OCI-LY7 (cell line): ENCODE data around the gene FMNL2. TPM values are rescaled to one million over a fixed set of nuclear protein-coding genes. Genes with fewer than 3 reads are reported as not detected.

ENCODE experiments used
- BruUV-seq: library from RNA; stranded (reverse); fragments of 400-500 nt; replicated peaks from 2 replicates; lab custom pipeline; 2021; lab: Mats Ljungman, UMichigan
- CTCF ChIA-PET: fragments of 300-600 bp; sonication (Branson Sonifier 250); formaldehyde crosslinking; loops from one replicate; lab custom pipeline; 2022; ENCODE audit warnings: antibody characterized with exemption; ENCODE audit not compliant: unreplicated experiment; lab: Charles Lee
- POLR2A ChIA-PET: fragments of 300-600 bp; sonication (Branson Sonifier 250); formaldehyde crosslinking; loops from one replicate; lab custom pipeline; 2022; ENCODE audit warnings: antibody characterized with exemption; lab: Charles Lee
- DNase-seq: peaks from one replicate; pipeline ENCODE4 v3.0.0-alpha.2; 2015; ENCODE audit warnings: low spot score
- H2AFZ ChIP-seq: fragments of 200-600 bp; sonication (generic), shearing (Covaris generic); 2 replicates; pipeline ENCODE4 v1.6.1; 2014; ENCODE audit warnings: mild to moderate bottlenecking, antibody characterized with exemption, low read length, moderate library complexity
- H3K27ac ChIP-seq: fragments of 200-600 bp; sonication (generic); 2 replicates; pipeline ENCODE4 v1.5.1; 2014; ENCODE audit warnings: mixed run types, low read depth, mild to moderate bottlenecking, moderate library complexity, low read length, inconsistent platforms; ENCODE audit not compliant: poor library complexity, severe bottlenecking
- H3K36me3 ChIP-seq: fragments of 200-600 bp; sonication (generic); 2 replicates; pipeline ENCODE4 v1.6.1; 2014; ENCODE audit warnings: mild to moderate bottlenecking, antibody characterized with exemption, low read length, moderate library complexity, mixed read lengths; ENCODE audit not compliant: insufficient read depth
- H3K4me1 ChIP-seq: fragments of 200-600 bp; sonication (generic); 2 replicates; pipeline ENCODE4 v1.5.1; 2014; ENCODE audit warnings: mild to moderate bottlenecking, low read length; ENCODE audit not compliant: insufficient read depth, poor library complexity, severe bottlenecking
- H3K4me2 ChIP-seq: fragments of 200-600 bp; sonication (generic); 2 replicates; pipeline ENCODE4 v1.6.1; 2014; ENCODE audit warnings: mild to moderate bottlenecking, low read length
- H3K4me3 ChIP-seq: fragments of 200-600 bp; sonication (generic); 2 replicates; pipeline ENCODE4 v1.5.1; 2014; ENCODE audit warnings: mild to moderate bottlenecking, low read depth, low read length; ENCODE audit not compliant: poor library complexity, severe bottlenecking
- H3K79me2 ChIP-seq: fragments of 200-600 bp; sonication (generic); 2 replicates; pipeline ENCODE4 v1.6.1; 2016; ENCODE audit warnings: low read depth, mild to moderate bottlenecking, low read length, moderate library complexity, mixed read lengths; ENCODE audit not compliant: insufficient read depth
- H3K9me2 ChIP-seq: fragments of 200-600 bp; sonication (generic); 2 replicates; pipeline ENCODE4 v1.6.1; 2016; ENCODE audit warnings: mild to moderate bottlenecking, low read length, mixed read lengths; ENCODE audit not compliant: insufficient read depth
- H3K9me3 ChIP-seq: fragments of 200-600 bp; sonication (generic); 2 replicates; pipeline ENCODE4 v1.6.1; 2014; ENCODE audit warnings: mild to moderate bottlenecking, mixed run types, low read length, mixed read lengths
- H4K20me1 ChIP-seq: fragments of 200-600 bp; sonication (generic); 2 replicates; pipeline ENCODE4 v1.6.1; 2014; ENCODE audit warnings: mild to moderate bottlenecking, antibody characterized with exemption, low read length, moderate library complexity, mixed read lengths; ENCODE audit not compliant: insufficient read depth
- EZH2phosphoT487 ChIP-seq: fragments of 200-600 bp; sonication (generic); IDR thresholded peaks from 2 replicates; pipeline ENCODE4 v1.6.1; 2018; ENCODE audit warnings: low read depth, borderline replicate concordance, mild to moderate bottlenecking, mixed run types, antibody characterized with exemption, low read length, moderate library complexity, mixed read lengths
- intact Hi-C: fragments of 100-400 bp; cut with micrococcal nuclease; formaldehyde crosslinking; loops from one replicate; pipeline ENCODE4 v1.10.0; 2022; ENCODE audit not compliant: unreplicated experiment
- total RNA-seq, 2 experiments: library from RNA; depleted of rRNA in 1 of 2; stranded (reverse); fragments of >200 nt in 1 of 2; shearing (Covaris generic) in 1 of 2; gene quantifications; 2 replicates each; pipeline ENCODE4 v1.2.3, GENCODE V29; 2014 to 2022
- TF ChIP-seq, protein P1 (sequence below): fragments of 200-600 bp; sonication (generic); conservative IDR thresholded peaks from 2 replicates; pipeline ENCODE4 v1.5.1; 2014; ENCODE audit warnings: mild to moderate bottlenecking, antibody characterized with exemption, low read length, moderate library complexity, mixed read lengths

The FMNL2 gene
- total RNA-seq, 2 experiments from 2014 or later = 0.03 to 0.21 TPM

DNA sequence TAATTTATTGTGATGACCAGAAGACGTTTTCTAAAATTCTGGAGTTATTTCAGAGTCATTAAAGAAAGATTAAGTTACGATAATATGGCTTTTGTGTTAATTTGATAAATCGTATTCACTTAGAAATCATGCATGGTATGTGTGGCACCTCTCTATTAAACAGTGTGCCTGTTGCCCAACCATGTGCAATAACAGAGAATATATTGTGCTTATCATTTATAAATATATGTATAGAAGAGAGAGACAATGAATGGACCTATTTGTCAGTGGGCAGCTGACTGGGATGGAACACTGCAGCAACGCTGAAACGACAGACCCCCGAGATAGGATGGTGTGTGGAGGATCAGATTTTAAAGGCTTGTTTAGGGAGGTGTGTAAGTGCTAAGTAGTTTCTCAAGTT, 172.9 kb downstream of the FMNL2 start:
- H3K4me1 ChIP-seq = no peaks in the 10 kb centered on the region
- intact Hi-C loops = no loop called here
- H3K79me2 ChIP-seq = no peaks in the 10 kb centered on the region
- POLR2A ChIA-PET = no interaction called here
- no peaks in the 10 kb centered on the region for H3K9me3 ChIP-seq
- H4K20me1 ChIP-seq = no peaks in the 10 kb centered on the region
- H3K4me3 ChIP-seq = no peak overlapping the region
- H3K36me3 ChIP-seq = no peaks in the 10 kb centered on the region
- DNase-seq = no peak
- CTCF ChIA-PET = no interaction called here
- no peak overlapping the region for H3K27ac ChIP-seq
- H3K4me2 ChIP-seq = no peak overlapping the region
- H3K9me2 ChIP-seq = no peaks in the 10 kb centered on the region
- H2AFZ ChIP-seq = no peak overlapping the region
- no peak for TF ChIP-seq EZH2phosphoT487
- TF ChIP-seq, protein P1, sequence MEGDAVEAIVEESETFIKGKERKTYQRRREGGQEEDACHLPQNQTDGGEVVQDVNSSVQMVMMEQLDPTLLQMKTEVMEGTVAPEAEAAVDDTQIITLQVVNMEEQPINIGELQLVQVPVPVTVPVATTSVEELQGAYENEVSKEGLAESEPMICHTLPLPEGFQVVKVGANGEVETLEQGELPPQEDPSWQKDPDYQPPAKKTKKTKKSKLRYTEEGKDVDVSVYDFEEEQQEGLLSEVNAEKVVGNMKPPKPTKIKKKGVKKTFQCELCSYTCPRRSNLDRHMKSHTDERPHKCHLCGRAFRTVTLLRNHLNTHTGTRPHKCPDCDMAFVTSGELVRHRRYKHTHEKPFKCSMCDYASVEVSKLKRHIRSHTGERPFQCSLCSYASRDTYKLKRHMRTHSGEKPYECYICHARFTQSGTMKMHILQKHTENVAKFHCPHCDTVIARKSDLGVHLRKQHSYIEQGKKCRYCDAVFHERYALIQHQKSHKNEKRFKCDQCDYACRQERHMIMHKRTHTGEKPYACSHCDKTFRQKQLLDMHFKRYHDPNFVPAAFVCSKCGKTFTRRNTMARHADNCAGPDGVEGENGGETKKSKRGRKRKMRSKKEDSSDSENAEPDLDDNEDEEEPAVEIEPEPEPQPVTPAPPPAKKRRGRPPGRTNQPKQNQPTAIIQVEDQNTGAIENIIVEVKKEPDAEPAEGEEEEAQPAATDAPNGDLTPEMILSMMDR = no peak
- BruUV-seq = no TSS peak

DNA sequence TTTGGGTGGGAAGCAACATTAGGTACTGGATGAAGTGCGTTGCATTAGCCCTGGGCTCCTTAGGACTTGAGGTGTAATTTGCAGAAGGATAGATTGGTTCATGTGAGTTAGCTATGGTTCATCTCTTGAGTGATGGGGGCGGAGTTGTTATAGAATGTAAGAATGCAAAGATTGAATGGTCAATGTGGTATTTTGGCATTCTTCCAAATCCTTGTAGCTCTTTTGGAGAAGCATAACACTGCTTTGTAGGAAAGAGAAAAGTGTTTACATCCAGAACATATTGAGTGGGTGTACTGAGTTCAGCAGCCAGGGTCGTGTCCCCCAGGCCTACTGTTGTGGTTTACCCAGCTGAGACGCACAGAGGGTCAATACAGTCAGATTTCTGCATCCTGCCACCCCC, 173.5 kb downstream of the FMNL2 start:
- no peak overlapping the region for H3K27ac ChIP-seq
- no peaks in the 10 kb centered on the region for H3K4me1 ChIP-seq
- no peaks in the 10 kb centered on the region for H3K79me2 ChIP-seq
- H3K9me3 ChIP-seq = no peaks in the 10 kb centered on the region
- no peaks in the 10 kb centered on the region for H3K9me2 ChIP-seq
- H4K20me1 ChIP-seq = no peaks in the 10 kb centered on the region
- no TSS peak for BruUV-seq
- no peak overlapping the region for H2AFZ ChIP-seq
- intact Hi-C loops = no loop called here
- H3K36me3 ChIP-seq = no peaks in the 10 kb centered on the region
- POLR2A ChIA-PET = no interaction called here
- no peak for DNase-seq
- CTCF ChIA-PET = no interaction called here
- TF ChIP-seq EZH2phosphoT487 = no peak
- TF ChIP-seq, protein P1 = no peak
- no peak overlapping the region for H3K4me2 ChIP-seq
- no peak overlapping the region for H3K4me3 ChIP-seq

DNA sequence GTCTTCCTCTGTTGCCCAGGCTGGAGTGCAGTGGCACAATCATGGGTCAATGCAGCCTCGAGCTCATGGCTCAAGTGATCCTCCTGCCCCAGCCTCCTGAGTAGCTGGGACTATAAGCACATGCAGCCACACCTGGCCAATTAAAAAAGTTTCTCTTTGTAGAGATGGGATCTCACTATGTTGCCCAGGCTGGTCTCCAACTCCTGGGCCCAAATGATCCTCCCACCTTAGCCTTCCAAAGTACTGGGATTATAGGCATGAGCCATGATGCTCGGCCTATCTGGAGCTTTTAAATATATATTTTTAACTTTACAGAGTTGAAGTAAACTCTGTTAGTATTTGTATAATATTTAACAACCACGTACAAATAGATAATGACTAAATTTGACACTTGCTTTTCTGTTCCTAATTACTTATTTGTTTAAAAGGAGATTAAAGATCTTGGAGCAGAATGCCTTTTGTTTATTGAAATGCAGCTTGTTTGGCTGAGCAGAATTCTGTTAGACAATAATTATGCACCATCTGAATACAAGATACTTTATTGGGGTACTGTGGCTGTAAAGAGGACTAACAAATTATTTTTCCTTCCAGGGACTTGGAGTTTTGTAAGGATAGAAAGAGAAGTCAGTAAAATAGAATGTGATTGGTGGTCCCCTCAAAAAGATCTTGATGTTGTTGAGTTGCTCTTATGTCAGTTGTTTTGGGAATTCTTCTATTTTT, 175.0 kb downstream of the FMNL2 start:
- Histone ChIP-seq H3K79me2 (no peaks in the 10 kb centered on the region), H3K27ac (no peak overlapping the region), H3K4me3 (no peak overlapping the region), H3K36me3 (no peaks in the 10 kb centered on the region), H2AFZ (no peak overlapping the region), H3K4me1 (no peaks in the 10 kb centered on the region), H3K9me3 (no peaks in the 10 kb centered on the region), H3K9me2 (no peaks in the 10 kb centered on the region), H3K4me2 (no peak overlapping the region), H4K20me1 (no peaks in the 10 kb centered on the region)
- TF ChIP-seq EZH2phosphoT487 = no peak
- TF ChIP-seq, protein P1 = no peak
- ChIA-PET CTCF (no interaction called here), POLR2A (interaction anchor here (1.5 kb wide), 1 partner anchor 11 kb away, joined by 5 read pairs; no protein-coding TSS in a partner anchor)
- intact Hi-C loops = no loop called here
- no TSS peak for BruUV-seq
- DNase-seq = no peak
